ENCODE measurements around the gene FLT1.

DNA sequence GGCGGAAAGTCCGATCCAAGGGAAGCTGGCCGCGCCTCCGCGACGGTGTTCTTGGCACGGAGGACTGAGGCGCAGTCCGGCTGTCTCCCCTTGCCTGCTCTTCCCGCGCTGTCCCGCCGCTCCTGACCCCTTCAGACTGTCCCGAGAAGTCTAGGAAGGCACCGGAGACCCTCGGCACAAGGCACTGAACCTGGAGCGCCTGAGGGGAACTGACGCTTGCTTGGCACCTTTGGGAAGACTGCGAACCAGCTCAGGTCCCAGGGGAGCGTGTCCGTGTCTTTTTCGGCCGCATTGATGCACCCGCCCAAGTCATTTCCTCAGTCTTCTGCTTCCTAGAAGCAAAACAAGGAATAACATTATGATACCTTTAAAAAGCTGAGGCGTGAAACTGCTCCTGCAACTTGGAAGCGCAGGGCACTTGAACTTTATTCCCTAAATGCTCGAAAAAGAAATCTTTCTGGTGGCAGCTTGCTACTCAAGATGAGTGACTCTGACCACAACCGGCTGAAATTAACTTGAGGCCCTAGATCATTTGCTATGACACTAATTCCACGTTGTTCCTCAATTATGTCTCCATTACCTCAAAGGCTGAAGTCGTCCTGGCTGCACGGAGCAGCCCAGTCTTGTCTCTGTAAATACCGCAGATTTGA is 735 bp upstream of the FLT1 start:
- TF ChIP-seq CTCF (IDR thresholded peaks at IDR 0.05) (no peak), EZH2 (IDR thresholded peaks at IDR 0.05) (peak; percentile 87), EZH2phosphoT487 (IDR thresholded peaks at IDR 0.05) (peak; percentile 81)

All from neural progenitor cell (in vitro differentiated cells).